PFSK-1 (cell line): Measurements from ENCODE around the gene TUNAR.

ENCODE experiments used
- FOXP2 ChIP-seq: optimal IDR thresholded peaks from 2 replicates; pipeline ENCODE3; 2011; ENCODE audit warnings: borderline replicate concordance, control low read depth, inconsistent platforms; ENCODE audit not compliant: insufficient read depth; ENCODE audit errors: extremely low read length, extremely low read depth
- POLR2AphosphoS5 ChIP-seq: IDR thresholded peaks from 2 replicates; pipeline ENCODE4 v1.6.1; 2012; ENCODE audit warnings: low read depth, mild to moderate bottlenecking, control low read depth, low read length, moderate library complexity
- REST ChIP-seq, 2 experiments: IDR thresholded peaks; 2 replicates each; pipeline versions ENCODE4 v1.6.1 to v1.8.0; 2011 to 2012; ENCODE audit warnings: low read depth in 2 of 2, low read length in 2 of 2, control low read depth in 1 of 2, inconsistent platforms in 1 of 2, mild to moderate bottlenecking in 1 of 2, moderate library complexity in 1 of 2; ENCODE audit not compliant: insufficient read depth in 1 of 2
- SIN3A ChIP-seq: IDR thresholded peaks from 2 replicates; pipeline ENCODE4 v1.6.1; 2012; ENCODE audit warnings: mild to moderate bottlenecking, low read length, moderate library complexity, borderline replicate concordance; ENCODE audit not compliant: insufficient read depth
- TAF1 ChIP-seq: IDR thresholded peaks from 2 replicates; pipeline ENCODE4 v1.6.1; 2012; ENCODE audit warnings: low read length, control low read depth, borderline replicate concordance; ENCODE audit not compliant: insufficient read depth

Gene TUNAR

GRCh38 chr14:95831041-95831440 is 45.6 kb upstream of the TUNAR start:
- no peak for TF ChIP-seq FOXP2
- TF ChIP-seq POLR2AphosphoS5: no peak
- TF ChIP-seq REST (IDR thresholded peaks at IDR 0.05; ENCODE audit: insufficient read depth in 1 of 2, low read depth in 2 of 2, low read length in 2 of 2): no peak
- no peak for TF ChIP-seq SIN3A
- TF ChIP-seq TAF1: no peak

GRCh38 chr14:95831468-95831867 is 45.2 kb upstream of the TUNAR start:
- no peak for TF ChIP-seq FOXP2
- no peak for TF ChIP-seq SIN3A
- no peak for TF ChIP-seq POLR2AphosphoS5
- TF ChIP-seq TAF1: no peak
- TF ChIP-seq REST (IDR thresholded peaks at IDR 0.05; ENCODE audit: insufficient read depth in 1 of 2, low read depth in 2 of 2, low read length in 2 of 2): no peak

- TF ChIP-seq SIN3A (no peak), REST (IDR thresholded peaks at IDR 0.05; ENCODE audit: insufficient read depth in 1 of 2, low read depth in 2 of 2, low read length in 2 of 2) (no peak), POLR2AphosphoS5 (no peak), TAF1 (no peak), FOXP2 (no peak)
These were observed 44.6 kb upstream of the TUNAR start for GRCh38 chr14:95832012-95832411.

- TF ChIP-seq SIN3A (no peak), FOXP2 (no peak), TAF1 (no peak), REST (IDR thresholded peaks at IDR 0.05; ENCODE audit: insufficient read depth in 1 of 2, low read depth in 2 of 2, low read length in 2 of 2) (no peak), POLR2AphosphoS5 (no peak)
These were observed 43.2 kb upstream of the TUNAR start for GRCh38 chr14:95833429-95833828.

GRCh38 chr14:95834496-95834895 is 42.1 kb upstream of the TUNAR start:
- no peak for TF ChIP-seq SIN3A
- TF ChIP-seq FOXP2: no peak
- TF ChIP-seq POLR2AphosphoS5: no peak
- no peak for TF ChIP-seq REST (IDR thresholded peaks at IDR 0.05; ENCODE audit: insufficient read depth in 1 of 2, low read depth in 2 of 2, low read length in 2 of 2)
- no peak for TF ChIP-seq TAF1
